Renal cortical epithelial cell (primary cell): ENCODE data around the gene ABCA2. TPM values are rescaled to one million over a fixed set of nuclear protein-coding genes. Genes with fewer than 3 reads are reported as not detected.
A peak's percentile ranks its signal among the peaks of the same experiment; 100 is the strongest.

ENCODE experiments used
- DNase-seq: peaks from one replicate; pipeline ENCODE4 v3.0.0-alpha.2; 2011; ENCODE audit warnings: low read depth
- total RNA-seq: library from RNA; depleted of rRNA; stranded (reverse); fragments of >200 nt; gene quantifications from 2 replicates; pipeline ENCODE4 v1.2.3, GENCODE V29; 2014

Gene ABCA2, protein sequence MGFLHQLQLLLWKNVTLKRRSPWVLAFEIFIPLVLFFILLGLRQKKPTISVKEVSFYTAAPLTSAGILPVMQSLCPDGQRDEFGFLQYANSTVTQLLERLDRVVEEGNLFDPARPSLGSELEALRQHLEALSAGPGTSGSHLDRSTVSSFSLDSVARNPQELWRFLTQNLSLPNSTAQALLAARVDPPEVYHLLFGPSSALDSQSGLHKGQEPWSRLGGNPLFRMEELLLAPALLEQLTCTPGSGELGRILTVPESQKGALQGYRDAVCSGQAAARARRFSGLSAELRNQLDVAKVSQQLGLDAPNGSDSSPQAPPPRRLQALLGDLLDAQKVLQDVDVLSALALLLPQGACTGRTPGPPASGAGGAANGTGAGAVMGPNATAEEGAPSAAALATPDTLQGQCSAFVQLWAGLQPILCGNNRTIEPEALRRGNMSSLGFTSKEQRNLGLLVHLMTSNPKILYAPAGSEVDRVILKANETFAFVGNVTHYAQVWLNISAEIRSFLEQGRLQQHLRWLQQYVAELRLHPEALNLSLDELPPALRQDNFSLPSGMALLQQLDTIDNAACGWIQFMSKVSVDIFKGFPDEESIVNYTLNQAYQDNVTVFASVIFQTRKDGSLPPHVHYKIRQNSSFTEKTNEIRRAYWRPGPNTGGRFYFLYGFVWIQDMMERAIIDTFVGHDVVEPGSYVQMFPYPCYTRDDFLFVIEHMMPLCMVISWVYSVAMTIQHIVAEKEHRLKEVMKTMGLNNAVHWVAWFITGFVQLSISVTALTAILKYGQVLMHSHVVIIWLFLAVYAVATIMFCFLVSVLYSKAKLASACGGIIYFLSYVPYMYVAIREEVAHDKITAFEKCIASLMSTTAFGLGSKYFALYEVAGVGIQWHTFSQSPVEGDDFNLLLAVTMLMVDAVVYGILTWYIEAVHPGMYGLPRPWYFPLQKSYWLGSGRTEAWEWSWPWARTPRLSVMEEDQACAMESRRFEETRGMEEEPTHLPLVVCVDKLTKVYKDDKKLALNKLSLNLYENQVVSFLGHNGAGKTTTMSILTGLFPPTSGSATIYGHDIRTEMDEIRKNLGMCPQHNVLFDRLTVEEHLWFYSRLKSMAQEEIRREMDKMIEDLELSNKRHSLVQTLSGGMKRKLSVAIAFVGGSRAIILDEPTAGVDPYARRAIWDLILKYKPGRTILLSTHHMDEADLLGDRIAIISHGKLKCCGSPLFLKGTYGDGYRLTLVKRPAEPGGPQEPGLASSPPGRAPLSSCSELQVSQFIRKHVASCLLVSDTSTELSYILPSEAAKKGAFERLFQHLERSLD (N-terminal part only)
- 7.5 and 53.0 TPM in 2 replicates for total RNA-seq

DNA sequence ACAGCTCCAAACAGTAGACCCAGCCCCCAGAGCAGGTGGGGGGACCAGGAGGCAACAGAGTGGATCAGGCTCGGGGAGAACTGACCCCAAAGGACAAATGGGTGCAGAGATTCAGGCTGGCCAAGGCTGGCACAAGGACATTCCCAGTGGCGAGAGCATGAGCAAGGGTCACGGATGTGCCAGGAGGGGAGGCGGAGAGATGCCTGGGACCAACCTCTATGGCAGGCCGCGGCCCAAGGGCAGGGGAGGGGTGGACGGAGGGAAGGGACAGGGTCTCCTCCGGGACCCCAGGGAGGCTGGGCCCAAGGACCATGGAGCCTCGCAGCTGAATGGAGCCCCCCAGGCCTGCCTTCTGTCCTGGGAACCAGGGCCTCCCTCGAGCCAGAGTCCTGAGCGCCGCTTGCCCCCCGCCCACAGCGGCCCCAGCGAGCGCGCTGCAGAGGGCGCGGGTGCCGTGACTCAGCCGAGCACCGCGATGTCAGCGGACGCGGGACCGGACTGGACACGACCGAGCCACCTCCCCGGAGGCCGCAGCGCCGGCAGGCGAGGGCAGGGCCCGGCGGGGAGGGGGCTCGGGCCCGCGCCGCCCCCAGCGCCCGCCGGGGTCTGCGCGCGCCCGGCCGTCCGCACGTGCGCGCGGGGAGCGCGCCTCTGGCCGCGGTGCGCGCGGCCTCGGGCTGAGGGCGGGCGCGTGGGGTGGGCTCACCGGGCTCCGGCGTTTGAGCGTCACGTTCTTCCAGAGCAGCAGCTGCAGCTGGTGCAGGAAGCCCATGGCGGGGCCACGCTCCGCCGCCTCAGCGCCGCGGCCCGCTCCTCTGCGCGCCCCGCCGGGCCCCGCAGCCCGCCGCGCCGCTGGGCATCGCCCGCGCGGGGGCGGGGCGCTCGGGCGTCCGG, at the start of gene ABCA2:
TSS of gene ABCA2 (minus strand) at position 869 of the 894 bp plus-strand sequence. CDS start at position 772, 97 bp downstream.
- DNase-seq = no peak

DNA sequence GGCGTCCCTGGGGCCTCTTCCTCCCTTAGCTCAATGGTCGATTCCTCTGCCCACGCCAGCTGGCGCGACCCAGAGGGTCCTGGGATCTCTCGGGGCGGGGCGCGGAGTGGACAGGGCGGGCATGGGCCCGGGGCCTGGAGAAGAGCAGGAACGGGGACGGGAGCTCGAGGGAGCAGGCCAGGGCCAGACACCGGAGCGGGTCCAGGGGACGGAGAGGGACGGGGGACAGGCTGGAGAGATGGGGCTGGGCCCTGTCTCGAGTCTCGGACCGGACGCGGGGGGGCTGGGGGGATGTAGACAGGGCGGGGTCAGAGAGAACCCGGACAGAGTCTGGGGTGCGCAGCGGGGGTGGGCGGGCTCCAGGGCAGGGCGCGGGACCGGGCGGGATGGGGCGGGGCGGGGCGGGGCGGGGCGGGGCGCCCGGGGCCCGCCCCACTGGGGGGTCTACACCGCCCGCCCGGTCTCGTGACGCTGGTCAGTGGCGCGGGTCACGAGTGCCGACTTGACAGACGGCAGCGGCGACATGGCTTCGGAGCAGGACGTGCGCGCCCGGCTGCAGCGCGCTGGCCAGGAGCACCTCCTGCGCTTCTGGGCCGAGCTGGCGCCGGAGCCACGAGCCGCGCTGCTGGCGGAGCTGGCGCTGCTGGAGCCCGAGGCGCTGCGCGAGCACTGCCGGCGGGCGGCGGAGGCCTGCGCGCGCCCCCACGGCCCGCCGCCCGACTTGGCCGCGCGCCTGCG, 49.1 kb upstream of the ABCA2 start, which contains the start of gene UAP1L1:
TSS of gene UAP1L1 (plus strand) at position 508 of the 738 bp plus-strand sequence. CDS start at position 524, 16 bp downstream.
- no peak for DNase-seq

DNA sequence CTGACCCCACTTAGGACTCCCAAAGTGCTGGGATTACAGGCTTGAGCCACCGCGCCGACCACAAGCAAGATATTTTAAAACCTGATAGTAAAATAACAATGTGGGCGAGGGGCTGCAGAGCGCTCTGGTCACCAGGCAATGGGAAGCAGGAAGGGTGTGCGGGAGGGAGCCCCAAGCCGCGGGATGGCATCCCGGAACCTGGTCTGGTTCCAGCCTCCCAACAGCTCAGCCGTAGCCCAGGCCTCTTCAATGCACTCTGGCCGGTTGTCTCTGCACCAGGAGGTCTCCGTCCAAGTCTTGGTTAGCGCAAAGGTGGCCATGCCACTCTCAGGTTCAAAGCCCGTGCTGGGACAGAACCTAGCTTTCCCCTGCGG, 48.6 kb upstream of the ABCA2 start:
- DNase-seq = no peak

DNA sequence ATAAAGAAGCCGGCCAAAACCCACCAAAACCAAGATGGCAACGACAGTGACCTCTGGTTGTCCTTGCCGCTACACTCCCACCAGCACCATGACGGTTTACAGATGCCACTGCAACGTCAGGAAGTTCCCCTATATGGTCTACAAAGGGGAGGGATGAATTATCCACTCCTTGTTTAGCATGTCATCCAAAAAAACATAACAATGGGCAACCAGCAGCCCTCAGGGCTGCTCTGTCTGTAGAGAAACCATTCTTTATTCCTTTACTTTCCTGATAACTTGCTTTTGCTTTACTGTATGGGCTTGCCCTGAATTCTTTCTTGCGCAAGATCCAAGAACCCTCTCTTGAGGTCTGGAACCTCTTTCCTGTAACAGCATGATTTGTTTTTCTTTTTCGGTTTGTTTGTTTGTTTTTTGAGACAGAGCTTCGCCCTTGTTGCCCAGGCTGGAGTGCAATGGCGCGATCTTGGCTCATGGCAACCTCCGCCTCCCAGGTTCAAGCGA, 47.3 kb upstream of the ABCA2 start:
- DNase-seq = no peak

DNA sequence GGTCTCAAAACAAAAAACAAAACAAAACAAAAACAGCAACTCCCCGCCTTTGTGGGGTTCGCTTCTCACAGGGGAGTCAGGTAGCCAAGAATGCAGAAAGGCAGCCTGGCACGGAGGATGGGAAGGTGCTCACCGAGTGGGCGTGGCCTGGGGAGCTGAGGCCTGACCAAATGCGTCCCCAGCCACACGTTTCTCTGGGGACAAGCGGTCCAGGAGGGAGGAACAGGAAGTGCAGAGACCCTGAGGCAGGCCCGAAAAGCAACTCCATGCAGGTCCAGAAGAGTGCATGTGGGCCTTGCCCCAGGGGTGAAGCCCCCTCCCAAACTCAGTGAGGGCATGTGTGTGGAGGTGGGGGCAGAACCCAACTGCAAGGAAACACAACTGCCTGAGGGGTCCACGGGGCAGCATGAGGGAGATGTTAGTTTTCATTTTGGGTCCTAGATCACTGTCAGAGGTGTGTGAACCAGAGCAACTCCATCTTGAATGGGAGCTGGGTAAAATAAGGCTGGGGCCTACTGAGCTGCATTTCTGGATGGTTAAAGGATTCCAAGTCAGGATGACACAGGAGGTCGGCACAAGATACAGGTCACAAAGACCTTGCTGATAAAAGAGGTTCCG, 46.7 kb upstream of the ABCA2 start:
- DNase-seq = no peak

DNA sequence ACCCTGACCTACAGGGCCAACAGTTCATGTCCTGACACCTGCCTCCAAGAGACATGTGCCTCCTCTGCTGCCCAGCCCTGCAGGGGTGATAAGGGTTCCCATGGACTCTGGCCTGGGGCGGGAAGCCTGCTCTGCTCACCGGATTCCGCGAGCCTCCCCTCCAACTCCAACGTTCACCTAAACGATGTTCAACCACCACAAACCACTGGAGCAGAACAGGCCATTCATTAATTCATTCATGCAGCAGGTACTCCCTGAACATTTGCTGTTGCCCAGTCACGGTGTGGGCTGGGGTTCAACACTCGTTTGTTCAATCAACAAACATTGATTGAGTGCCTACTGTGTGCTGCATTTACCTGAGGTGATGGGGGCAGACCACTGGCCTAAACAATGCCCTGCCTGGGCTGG, 46.0 kb upstream of the ABCA2 start:
- DNase-seq = no peak

DNA sequence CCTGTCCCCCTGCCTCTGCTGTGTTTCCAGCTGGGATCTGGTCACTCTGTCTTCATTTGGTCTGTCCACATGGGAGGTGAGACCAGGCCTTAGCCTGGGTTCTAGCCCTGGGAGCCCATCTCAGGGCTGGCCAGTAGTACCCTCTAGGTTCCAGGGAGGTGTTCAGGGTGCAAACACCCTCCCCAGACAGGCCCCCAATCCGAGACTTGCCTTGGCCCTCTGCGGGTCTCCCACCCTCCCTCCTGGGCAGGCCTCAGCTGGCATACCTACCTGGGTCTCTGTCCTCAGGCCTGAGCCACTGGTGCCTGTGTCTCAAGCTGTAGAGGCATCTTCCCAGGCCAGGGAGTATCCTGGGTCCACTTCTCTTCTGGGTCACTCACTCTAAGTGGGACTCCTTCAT, 43.2 kb upstream of the ABCA2 start:
- no peak for DNase-seq

DNA sequence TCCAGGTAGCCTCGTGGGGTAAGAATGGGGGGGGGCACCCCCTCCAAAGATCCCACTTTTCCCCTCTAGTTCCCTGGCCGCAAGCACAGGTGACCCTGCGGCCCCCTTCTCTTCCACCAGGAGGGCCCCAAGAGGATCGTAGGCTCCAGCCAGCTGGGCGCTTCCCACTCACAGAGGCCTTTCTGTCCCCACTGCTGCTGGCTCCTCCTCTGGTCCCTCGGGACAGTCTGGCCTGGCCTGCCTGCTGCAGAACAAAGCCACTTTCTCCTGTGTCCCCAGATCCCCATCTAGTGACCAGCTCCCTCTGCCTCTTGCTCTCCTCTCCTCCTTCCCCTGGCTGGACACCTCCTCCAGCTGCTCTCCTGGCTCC, 42.9 kb upstream of the ABCA2 start:
- DNase-seq = no peak

DNA sequence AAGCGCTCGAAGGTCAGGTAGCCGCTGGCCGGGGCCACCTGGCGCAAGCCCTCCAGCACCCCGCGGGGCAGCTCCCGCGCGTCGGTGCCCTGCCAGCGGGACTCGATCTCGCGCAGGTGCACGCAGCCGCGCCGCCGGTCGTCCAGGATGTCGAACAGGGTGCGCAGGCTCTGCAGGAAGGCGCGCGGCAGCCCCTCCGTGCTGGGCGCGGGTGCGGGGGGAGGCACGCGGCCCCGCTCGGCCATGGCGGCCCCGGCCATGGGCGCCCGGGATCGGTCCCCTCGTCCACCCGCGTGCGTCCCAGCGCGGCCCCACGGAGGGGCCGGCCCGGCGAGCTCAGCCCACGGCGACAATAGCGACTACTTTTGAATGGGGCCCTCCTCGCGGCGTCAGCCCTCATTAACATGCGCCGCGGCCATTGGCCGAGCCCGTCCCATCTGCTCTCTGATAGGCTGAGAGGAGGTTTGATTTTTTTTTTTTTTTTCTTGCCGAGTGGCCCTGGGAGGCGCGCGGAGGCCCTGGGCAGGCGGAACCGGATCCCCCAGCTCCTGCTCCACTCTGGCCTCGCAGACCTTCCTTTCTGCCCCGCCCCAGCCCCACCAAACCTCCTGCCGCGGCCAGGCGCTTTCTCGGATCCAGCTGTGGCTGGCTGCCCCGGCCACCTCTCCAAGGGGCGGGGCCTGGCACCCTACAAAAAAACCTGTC, 42.3 kb upstream of the ABCA2 start, which contains the start of gene SAPCD2:
TSS of gene SAPCD2 (minus strand) at position 357 of the 705 bp plus-strand sequence. CDS start at position 260, 97 bp downstream.
- DNase-seq = peak; percentile 67

DNA sequence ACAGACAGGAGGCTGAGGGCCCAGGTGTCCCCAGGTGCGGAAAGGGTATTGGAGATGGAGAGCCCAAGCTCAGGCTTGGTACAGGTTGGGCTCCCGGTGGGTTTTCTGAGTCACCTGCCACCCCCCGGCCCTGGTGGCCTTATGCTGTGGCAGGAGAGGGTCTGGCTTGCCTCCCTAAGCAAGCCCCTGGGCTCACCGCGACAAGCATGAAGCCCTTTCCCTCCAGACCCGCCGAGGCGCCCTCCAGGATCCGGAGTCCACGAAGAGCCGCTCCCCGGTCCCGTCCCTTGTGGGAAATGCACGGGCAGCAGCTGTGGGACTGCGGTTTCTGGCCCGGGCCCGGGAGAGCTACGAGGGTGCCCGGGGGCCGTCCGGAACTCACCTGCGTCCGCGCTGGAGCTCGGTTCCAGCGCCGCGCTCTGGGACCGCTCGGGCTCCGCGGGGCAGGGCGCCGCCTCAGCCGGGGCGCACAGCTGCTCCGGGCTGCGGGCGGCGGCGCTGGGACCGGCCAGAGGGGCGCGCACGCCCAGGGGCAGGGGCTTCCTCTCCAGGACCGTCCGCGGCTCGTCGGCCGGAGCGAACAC, 41.6 kb upstream of the ABCA2 start:
- DNase-seq = no peak

DNA sequence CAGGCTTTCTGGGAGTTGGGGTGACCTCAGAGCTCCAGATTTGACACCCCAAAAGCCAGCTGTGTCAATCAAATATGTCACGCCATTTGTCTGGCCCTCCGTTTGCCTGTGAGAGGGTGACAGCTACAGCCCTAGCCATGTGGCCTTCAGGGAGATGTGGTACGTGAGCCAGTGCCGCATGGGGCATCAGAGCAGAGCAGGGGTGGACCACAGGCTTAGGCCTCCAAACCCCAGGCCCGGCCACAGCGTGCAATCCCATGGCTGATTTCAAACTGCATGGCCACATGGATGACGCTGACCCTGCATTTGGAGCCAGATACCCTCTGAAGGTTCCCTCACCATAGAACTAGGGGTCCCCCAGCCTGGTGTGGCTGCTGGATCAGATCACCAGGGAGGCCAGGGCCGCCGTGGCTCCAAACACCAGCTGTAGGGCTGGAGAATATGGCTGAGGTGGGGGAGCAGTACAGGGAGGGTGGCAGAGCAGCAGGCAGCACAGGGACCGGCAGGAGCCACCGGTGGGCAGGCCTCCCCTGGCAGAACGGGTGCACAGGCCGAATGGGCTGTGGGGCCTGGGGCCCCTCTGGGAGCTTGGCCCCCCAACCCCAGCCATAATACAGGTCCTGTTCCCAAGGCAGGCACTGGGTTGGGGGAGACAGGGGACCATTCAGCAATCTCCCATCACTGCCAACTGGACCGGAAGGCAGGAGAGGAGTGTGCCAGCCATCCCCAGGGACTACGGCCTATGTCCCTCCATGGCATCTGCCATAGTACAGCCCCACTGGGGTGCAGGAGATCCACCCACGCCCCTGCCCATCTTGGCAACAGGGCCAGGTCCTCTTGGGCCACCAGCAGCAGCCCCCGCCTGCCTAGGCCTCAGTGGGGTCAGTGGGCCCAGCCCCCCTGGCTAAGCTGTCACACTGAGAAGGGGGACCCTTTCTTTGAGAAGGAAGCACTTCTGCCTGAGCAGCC, 40.8 kb upstream of the ABCA2 start:
- no peak for DNase-seq

DNA sequence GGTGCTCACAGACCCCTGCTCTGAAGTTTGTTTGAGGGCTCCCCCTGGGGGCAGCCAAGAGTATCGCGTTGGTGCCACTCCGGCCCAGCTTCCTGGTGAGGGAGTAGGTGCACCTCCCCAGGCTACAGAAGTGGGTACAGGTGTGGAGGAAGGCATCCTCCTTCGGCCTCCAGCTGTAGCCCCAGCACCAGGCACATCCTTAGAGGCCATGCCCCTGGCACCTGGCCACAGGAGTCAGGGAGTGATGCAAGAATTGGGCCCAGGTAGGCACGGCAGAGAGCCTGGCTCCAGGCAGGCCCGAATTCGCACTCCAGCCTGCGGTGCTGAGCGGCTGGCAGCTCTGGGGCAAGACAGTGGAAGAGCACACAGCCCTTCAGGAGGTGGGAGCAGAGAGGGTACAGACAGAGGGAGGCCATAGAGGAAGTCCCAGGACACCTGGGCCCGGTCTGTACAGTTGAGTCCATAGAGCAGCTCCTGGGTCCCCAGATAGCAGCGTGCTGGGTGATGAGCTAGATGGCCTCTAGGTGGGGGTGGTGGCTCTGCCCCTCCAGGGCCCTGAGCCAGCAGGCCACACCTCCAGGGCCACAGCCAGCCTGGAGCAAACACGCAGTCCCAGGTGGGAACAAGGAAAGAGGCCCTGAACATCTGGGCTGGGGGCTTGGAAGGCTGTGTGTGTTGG, 40.0 kb upstream of the ABCA2 start:
- DNase-seq = peak; percentile 60

DNA sequence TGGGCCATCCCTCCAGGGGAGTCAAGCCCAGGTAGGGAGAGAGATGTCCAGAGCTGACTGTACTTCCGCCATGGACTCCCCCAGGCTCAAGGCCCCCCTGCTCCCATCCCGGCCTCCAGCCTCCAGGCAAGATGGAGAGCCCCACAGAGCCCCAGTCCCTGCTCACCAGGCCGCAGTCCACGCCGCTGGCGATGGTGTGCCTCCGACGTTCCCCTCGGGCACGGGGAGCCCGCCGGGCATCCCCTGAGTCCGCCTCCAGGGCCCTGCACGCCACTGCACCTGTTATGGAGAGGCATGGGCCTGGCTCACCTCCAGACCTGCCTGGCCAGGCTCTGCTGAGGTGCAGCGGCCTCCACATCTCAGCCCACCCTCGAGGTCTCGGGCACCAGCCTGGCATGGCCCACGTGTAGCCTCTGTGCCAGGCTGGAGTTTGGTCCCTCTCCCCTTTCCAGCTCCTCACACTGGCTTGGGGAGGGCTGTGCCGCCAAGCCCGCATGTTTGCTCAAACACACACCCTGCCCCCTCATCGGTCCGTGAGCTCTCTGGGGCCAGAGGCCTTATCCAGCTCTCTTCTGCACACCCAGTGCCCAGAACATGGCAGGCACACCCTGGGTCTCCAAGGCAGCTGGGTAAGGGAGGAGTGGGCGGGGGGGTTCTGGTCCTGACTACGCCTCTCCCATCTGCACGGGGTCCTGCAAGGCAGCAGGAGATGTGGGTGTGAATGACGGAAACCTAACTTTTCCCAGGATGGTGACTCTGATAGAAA, 38.2 kb upstream of the ABCA2 start:
- DNase-seq = no peak

DNA sequence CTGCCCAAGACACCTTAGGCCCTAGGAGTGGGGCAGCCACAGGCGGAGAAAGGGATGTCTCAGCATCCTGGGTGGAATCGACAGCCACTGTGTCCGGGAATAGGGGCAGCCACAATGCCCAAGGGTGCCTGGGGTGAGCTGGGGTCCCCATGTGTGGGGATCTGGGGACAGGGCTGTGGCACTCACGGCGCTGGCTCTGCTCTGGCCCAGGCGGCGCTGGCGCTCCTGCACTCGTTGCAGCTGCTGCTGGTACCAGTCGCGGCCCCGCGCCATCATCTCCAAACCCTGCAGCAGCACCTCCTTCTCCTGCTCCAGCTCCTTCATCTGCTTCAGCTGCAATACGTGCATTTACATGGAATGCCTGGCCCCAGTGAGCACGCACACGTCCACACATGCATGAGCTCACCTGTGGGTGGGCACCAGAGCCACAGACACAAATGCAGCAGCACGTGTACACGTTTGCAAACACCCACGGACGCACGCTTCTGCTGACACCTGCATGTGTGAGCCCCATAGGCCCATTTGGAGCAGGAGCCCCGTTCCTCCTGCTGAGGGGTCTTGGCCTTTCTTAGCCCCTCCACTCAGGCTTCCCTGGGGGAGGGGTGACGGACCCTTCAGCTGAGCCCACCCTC, 37.4 kb upstream of the ABCA2 start:
- DNase-seq = no peak

DNA sequence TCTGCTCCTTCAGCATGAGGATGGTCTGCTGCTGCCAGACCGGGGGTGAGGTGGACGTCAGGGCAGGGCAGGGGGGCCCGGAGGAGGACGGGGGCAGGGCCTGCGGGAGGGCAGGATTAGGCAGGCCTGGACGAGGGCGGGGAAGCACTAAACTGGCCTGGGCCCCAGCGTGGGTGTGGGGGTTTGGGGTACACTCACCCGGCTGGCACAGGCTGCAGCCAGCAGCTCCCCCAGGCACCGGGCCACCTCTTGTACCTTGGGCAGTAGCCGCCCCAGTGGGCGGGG, 36.8 kb upstream of the ABCA2 start:
- DNase-seq = no peak
